ENCODE measurements around the gene ANKRD2.
"Not testable (repeated sequence)": the region's sequence is repeated elsewhere in the genome, so short reads cannot be mapped to it uniquely, and the experiment has no call there.

ANKRD2 gene

GRCh38 chr10:97574374-97575126 is 2.0 kb downstream of the ANKRD2 start:
- no peak for DNase-seq

- DNase-seq: no peak
Observed at GRCh38 chr10:97575127-97575668, 2.6 kb downstream of the ANKRD2 start.

- DNase-seq: not testable (repeated sequence)
Observed at GRCh38 chr10:97576487-97576886, 3.9 kb downstream of the ANKRD2 start.

GRCh38 chr10:97577701-97578100 is 5.1 kb downstream of the ANKRD2 start:
- no peak for DNase-seq

GRCh38 chr10:97578171-97578844 is 5.7 kb downstream of the ANKRD2 start:
- DNase-seq: no peak

GRCh38 chr10:97580421-97581367 is 8.1 kb downstream of the ANKRD2 start:
- DNase-seq: no peak

GRCh38 chr10:97582169-97582568 is 9.6 kb downstream of the ANKRD2 start:
- DNase-seq: no peak

- DNase-seq: no peak
Observed at GRCh38 chr10:97583476-97583875, 10.9 kb downstream of the ANKRD2 start.

GRCh38 chr10:97584060-97584797 is 11.7 kb downstream of the ANKRD2 start, which contains the start of gene HOGA1:
Gene HOGA1, plus strand, starts transcription at chr10:97584389. Its CDS starts 315 bp downstream, at chr10:97584704.
- DNase-seq: no peak

- no peak for DNase-seq
Observed at GRCh38 chr10:97584798-97585438, 12.3 kb downstream of the ANKRD2 start.

- DNase-seq: no peak
Observed at GRCh38 chr10:97585439-97585811, 12.8 kb downstream of the ANKRD2 start.

GRCh38 chr10:97587183-97587582 is 14.6 kb downstream of the ANKRD2 start:
- no peak for DNase-seq

GRCh38 chr10:97589479-97589878 is 16.9 kb downstream of the ANKRD2 start, which contains the start of gene C10orf62:
Gene C10orf62, plus strand, starts transcription at chr10:97589721. Its CDS starts 177 bp downstream, at chr10:97589898.
- no peak for DNase-seq

- DNase-seq: no peak
Observed at GRCh38 chr10:97590082-97590747, 17.6 kb downstream of the ANKRD2 start.

- DNase-seq: no peak
Observed at GRCh38 chr10:97590748-97591495, 18.3 kb downstream of the ANKRD2 start.

- DNase-seq: no peak
Observed at GRCh38 chr10:97593421-97593820, 20.8 kb downstream of the ANKRD2 start.

GRCh38 chr10:97596101-97597082 is 23.8 kb downstream of the ANKRD2 start:
- DNase-seq: no peak

- DNase-seq: no peak
Observed at GRCh38 chr10:97597778-97598177, 25.2 kb downstream of the ANKRD2 start.
